Right lobe of liver (tissue), 4 donors: ENCODE data around the gene IFT74.

Experiments used
- POLR2A ChIP-seq: fragments of 450-650 bp; IDR thresholded peaks from one replicate; pipeline ENCODE4 v1.6.1; 2017; ENCODE audit warnings: antibody characterized with exemption, mild to moderate bottlenecking
- TF ChIP-seq, protein P1 (sequence below), 4 donors: fragments of 200-600 bp in 3 of 4; fragments of 450-650 bp in 1 of 4; IDR thresholded peaks; one replicate each; pipeline versions ENCODE4 v1.5.1 to v1.8.0; 2016 to 2022; ENCODE audit warnings: antibody characterized with exemption in 4 of 4, mild to moderate bottlenecking in 2 of 4
- donor health status: DM: no; HTN: no; CAD: no.
- donor health status: DM: no; HTN: no; CAD: no.
- donor health status: DM: no; HTN: yes; CAD: no.

DNA sequence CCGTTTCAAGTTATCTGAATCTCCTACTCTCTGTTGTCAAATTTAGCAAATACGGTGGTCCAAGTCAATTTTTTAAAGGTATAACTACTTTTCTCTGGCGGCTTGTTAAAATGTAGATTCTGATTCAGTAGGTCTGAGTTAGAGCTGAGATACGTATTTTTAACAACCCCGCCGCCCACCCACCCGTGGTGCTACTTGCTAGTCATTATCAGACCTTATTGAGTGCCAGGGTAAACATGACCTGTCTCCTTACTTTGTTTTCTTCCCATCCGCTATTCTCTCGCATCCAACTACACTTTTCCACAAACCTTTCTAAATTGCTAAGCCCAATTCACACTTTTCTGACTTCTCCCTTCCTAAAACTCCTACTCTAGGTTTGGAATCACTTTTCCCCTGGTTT, 8.5 kb upstream of the IFT74 start:
- TF ChIP-seq, protein P1, sequence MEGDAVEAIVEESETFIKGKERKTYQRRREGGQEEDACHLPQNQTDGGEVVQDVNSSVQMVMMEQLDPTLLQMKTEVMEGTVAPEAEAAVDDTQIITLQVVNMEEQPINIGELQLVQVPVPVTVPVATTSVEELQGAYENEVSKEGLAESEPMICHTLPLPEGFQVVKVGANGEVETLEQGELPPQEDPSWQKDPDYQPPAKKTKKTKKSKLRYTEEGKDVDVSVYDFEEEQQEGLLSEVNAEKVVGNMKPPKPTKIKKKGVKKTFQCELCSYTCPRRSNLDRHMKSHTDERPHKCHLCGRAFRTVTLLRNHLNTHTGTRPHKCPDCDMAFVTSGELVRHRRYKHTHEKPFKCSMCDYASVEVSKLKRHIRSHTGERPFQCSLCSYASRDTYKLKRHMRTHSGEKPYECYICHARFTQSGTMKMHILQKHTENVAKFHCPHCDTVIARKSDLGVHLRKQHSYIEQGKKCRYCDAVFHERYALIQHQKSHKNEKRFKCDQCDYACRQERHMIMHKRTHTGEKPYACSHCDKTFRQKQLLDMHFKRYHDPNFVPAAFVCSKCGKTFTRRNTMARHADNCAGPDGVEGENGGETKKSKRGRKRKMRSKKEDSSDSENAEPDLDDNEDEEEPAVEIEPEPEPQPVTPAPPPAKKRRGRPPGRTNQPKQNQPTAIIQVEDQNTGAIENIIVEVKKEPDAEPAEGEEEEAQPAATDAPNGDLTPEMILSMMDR (IDR thresholded peaks at IDR 0.05): no peak
- TF ChIP-seq POLR2A: no peak
